Adrenal gland (tissue), 5 donors: ENCODE measurements around the gene THBS2.

Source experiments
- CTCF ChIP-seq, 6 experiments: fragments of 450-650 bp in 4 of 6; fragments of 200-600 bp in 2 of 6; sonication (generic) in 1 of 6; IDR thresholded peaks; 1 replicate in 5 of 6; 2 replicates in 1 of 6; pipeline versions ENCODE4 v1.5.1 to v1.8.0; 2016 to 2021; ENCODE audit warnings: antibody characterized with exemption in 6 of 6, mild to moderate bottlenecking in 2 of 6, moderate library complexity in 1 of 6
- POLR2A ChIP-seq, 2 donors: fragments of 450-650 bp; IDR thresholded peaks; one replicate each; pipeline ENCODE4 v1.6.1; 2017; ENCODE audit warnings: antibody characterized with exemption in 2 of 2, mild to moderate bottlenecking in 2 of 2, moderate library complexity in 1 of 2
- donor health status: DM: no; HTN: no; CAD: no.

- TF ChIP-seq POLR2A (IDR thresholded peaks at IDR 0.05) (no peak), CTCF (IDR thresholded peaks at IDR 0.05) (no peak)
Measured at GRCh38 chr6:169184419-169184818, 69.2 kb downstream of the THBS2 start.
